GM12878 (cell line): ENCODE results near the gene THBS3. TPM values are rescaled to one million over a fixed set of nuclear protein-coding genes. Genes with fewer than 3 reads are reported as not detected.

Experiments
- BHLHE40 ChIP-seq, 2 experiments: fragments of 450-650 bp in 1 of 2; IDR thresholded peaks; 2 replicates each; pipeline ENCODE4 v1.6.1; 2011 to 2017; ENCODE audit warnings: low read depth in 2 of 2, borderline replicate concordance in 1 of 2, improper control_type of control experiment in 1 of 2, low read length in 1 of 2, mild to moderate bottlenecking in 1 of 2
- CTCF ChIP-seq, 3 experiments: IDR thresholded peaks in 2 of 3; conservative IDR thresholded peaks in 1 of 3; 2 replicates each; pipeline ENCODE4 v1.5.1; 2011; ENCODE audit warnings: low read depth in 3 of 3, low read length in 3 of 3, mild to moderate bottlenecking in 3 of 3, control low read depth in 2 of 3, moderate library complexity in 2 of 3, inconsistent platforms in 1 of 3, mixed read lengths in 1 of 3; ENCODE audit not compliant: control insufficient read depth in 2 of 3, insufficient read depth in 1 of 3; ENCODE audit errors: extremely low read depth in 1 of 3
- DPF2 ChIP-seq: fragments of 450-650 bp; IDR thresholded peaks from 2 replicates; pipeline ENCODE4 v1.6.1; 2017; ENCODE audit warnings: mild to moderate bottlenecking
- HCFC1 ChIP-seq: fragments of 150-350 bp; IDR thresholded peaks from 2 replicates; pipeline ENCODE4 v1.6.1; 2014; ENCODE audit warnings: low read length
- HDGF ChIP-seq: fragments of 450-650 bp; IDR thresholded peaks from 2 replicates; pipeline ENCODE4 v1.6.1; 2016; ENCODE audit warnings: antibody characterized with exemption
- NBN ChIP-seq: fragments of 450-650 bp; IDR thresholded peaks from 2 replicates; pipeline ENCODE4 v1.6.1; 2016
- NFYB ChIP-seq: IDR thresholded peaks from 2 replicates; pipeline ENCODE4 v1.6.1; 2011; ENCODE audit warnings: low read depth, mild to moderate bottlenecking, low read length, improper control_type of control experiment, moderate library complexity; ENCODE audit not compliant: insufficient read depth
- NKRF ChIP-seq: fragments of 450-650 bp; conservative IDR thresholded peaks from 2 replicates; pipeline ENCODE4 v1.6.1; 2017; ENCODE audit warnings: mild to moderate bottlenecking, moderate library complexity
- POLR2A ChIP-seq: IDR thresholded peaks from 2 replicates; pipeline ENCODE4 v1.6.1; 2011; ENCODE audit warnings: low read depth, mild to moderate bottlenecking, low read length
- POU2F2 ChIP-seq: IDR thresholded peaks from 3 replicates; pipeline ENCODE4 v1.6.1; 2011; ENCODE audit warnings: low read depth, mild to moderate bottlenecking, low read length, borderline replicate concordance
- SMARCA5 ChIP-seq: fragments of 450-650 bp; IDR thresholded peaks from 2 replicates; pipeline ENCODE4 v1.6.1; 2017; ENCODE audit warnings: mild to moderate bottlenecking
- polyA plus RNA-seq, 11 experiments: library from polyadenylated mRNA; depleted of rRNA in 4 of 11; unstranded in 6 of 11; stranded (reverse) in 5 of 11; fragments of >200 nt; fragmentation: Nextera tagmentation in 4 of 11; fragmentation: Illumina TruSeq in 1 of 11; extraction: Ambion mirVana in 4 of 11; extraction: Trizol in 1 of 11; gene quantifications; 1 replicate in 1 of 11; 2 replicates in 10 of 11; pipeline versions ENCODE4 v1.2.1 to v1.2.3, GENCODE V29; 2011 to 2016; ENCODE audit warnings: inconsistent platforms in 2 of 11, missing spikeins in 2 of 11, low read depth in 1 of 11
- total RNA-seq, 4 experiments: library from RNA; depleted of rRNA in 3 of 4; stranded (reverse); fragments of >200 nt in 3 of 4; fragmentation: Illumina TruSeq in 1 of 4; extraction: Trizol in 1 of 4; gene quantifications; 2 replicates each; pipeline versions ENCODE4 v1.2.1 to v1.2.3, GENCODE V29; 2013 to 2021
- TF ChIP-seq, protein P1 (sequence below): fragments of 450-650 bp; IDR thresholded peaks from 2 replicates; pipeline ENCODE4 v1.6.1; 2014; ENCODE audit warnings: mild to moderate bottlenecking
- TF ChIP-seq, protein P2 (sequence below): fragments of 450-650 bp; IDR thresholded peaks from 2 replicates; pipeline ENCODE4 v1.6.1; 2017; ENCODE audit warnings: mild to moderate bottlenecking, moderate library complexity
- TF ChIP-seq, protein P3 (sequence below): fragments of 450-650 bp; IDR thresholded peaks from 2 replicates; pipeline ENCODE4 v1.6.1; 2017; ENCODE audit warnings: mild to moderate bottlenecking, moderate library complexity

The THBS3 gene
- total and polyA plus RNA-seq, 10 of the 15 experiments (the other 5 are each of a cell fraction or from before 2014, with no cell fraction given): 0.66 to 3.6 (median 2.0) TPM

- TF ChIP-seq, protein P1, sequence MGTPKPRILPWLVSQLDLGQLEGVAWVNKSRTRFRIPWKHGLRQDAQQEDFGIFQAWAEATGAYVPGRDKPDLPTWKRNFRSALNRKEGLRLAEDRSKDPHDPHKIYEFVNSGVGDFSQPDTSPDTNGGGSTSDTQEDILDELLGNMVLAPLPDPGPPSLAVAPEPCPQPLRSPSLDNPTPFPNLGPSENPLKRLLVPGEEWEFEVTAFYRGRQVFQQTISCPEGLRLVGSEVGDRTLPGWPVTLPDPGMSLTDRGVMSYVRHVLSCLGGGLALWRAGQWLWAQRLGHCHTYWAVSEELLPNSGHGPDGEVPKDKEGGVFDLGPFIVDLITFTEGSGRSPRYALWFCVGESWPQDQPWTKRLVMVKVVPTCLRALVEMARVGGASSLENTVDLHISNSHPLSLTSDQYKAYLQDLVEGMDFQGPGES: no peak
- TF ChIP-seq SMARCA5: peak; percentile 55; the same call in 1 of the 2 replicates
- peak; percentile 94 for TF ChIP-seq DPF2
- TF ChIP-seq NKRF: peak; percentile 34; the same call in 1 of the 2 replicates
- TF ChIP-seq HCFC1: 0 out of 2 replicates have a peak, but pooled peaks have one; percentile 15
- TF ChIP-seq CTCF (IDR thresholded peaks at IDR 0.05 in 2 of 3, conservative IDR thresholded peaks at IDR 0.05 in 1 of 3; ENCODE audit: control insufficient read depth in 2 of 3, extremely low read depth in 1 of 3, insufficient read depth in 1 of 3, low read depth in 3 of 3, low read length in 3 of 3): peak; percentile 19 to 28 (median 28); a peak in 3 of 6 replicates
- TF ChIP-seq BHLHE40 (IDR thresholded peaks at IDR 0.05; ENCODE audit: borderline replicate concordance in 1 of 2, low read depth in 2 of 2, low read length in 1 of 2): peak; percentile 59 to 82; a peak in 3 of 4 replicates
- TF ChIP-seq, protein P2, sequence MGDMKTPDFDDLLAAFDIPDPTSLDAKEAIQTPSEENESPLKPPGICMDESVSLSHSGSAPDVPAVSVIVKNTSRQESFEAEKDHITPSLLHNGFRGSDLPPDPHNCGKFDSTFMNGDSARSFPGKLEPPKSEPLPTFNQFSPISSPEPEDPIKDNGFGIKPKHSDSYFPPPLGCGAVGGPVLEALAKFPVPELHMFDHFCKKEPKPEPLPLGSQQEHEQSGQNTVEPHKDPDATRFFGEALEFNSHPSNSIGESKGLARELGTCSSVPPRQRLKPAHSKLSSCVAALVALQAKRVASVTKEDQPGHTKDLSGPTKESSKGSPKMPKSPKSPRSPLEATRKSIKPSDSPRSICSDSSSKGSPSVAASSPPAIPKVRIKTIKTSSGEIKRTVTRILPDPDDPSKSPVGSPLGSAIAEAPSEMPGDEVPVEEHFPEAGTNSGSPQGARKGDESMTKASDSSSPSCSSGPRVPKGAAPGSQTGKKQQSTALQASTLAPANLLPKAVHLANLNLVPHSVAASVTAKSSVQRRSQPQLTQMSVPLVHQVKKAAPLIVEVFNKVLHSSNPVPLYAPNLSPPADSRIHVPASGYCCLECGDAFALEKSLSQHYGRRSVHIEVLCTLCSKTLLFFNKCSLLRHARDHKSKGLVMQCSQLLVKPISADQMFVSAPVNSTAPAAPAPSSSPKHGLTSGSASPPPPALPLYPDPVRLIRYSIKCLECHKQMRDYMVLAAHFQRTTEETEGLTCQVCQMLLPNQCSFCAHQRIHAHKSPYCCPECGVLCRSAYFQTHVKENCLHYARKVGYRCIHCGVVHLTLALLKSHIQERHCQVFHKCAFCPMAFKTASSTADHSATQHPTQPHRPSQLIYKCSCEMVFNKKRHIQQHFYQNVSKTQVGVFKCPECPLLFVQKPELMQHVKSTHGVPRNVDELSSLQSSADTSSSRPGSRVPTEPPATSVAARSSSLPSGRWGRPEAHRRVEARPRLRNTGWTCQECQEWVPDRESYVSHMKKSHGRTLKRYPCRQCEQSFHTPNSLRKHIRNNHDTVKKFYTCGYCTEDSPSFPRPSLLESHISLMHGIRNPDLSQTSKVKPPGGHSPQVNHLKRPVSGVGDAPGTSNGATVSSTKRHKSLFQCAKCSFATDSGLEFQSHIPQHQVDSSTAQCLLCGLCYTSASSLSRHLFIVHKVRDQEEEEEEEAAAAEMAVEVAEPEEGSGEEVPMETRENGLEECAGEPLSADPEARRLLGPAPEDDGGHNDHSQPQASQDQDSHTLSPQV: 0 out of 2 replicates have a peak, but pooled peaks have one; percentile 45
- TF ChIP-seq NFYB: no peak
- TF ChIP-seq NBN: peak; percentile 80
- TF ChIP-seq HDGF: peak; percentile 95
- TF ChIP-seq POU2F2: peak; percentile 57; the same call in 1 of the 3 replicates
- TF ChIP-seq, protein P3, sequence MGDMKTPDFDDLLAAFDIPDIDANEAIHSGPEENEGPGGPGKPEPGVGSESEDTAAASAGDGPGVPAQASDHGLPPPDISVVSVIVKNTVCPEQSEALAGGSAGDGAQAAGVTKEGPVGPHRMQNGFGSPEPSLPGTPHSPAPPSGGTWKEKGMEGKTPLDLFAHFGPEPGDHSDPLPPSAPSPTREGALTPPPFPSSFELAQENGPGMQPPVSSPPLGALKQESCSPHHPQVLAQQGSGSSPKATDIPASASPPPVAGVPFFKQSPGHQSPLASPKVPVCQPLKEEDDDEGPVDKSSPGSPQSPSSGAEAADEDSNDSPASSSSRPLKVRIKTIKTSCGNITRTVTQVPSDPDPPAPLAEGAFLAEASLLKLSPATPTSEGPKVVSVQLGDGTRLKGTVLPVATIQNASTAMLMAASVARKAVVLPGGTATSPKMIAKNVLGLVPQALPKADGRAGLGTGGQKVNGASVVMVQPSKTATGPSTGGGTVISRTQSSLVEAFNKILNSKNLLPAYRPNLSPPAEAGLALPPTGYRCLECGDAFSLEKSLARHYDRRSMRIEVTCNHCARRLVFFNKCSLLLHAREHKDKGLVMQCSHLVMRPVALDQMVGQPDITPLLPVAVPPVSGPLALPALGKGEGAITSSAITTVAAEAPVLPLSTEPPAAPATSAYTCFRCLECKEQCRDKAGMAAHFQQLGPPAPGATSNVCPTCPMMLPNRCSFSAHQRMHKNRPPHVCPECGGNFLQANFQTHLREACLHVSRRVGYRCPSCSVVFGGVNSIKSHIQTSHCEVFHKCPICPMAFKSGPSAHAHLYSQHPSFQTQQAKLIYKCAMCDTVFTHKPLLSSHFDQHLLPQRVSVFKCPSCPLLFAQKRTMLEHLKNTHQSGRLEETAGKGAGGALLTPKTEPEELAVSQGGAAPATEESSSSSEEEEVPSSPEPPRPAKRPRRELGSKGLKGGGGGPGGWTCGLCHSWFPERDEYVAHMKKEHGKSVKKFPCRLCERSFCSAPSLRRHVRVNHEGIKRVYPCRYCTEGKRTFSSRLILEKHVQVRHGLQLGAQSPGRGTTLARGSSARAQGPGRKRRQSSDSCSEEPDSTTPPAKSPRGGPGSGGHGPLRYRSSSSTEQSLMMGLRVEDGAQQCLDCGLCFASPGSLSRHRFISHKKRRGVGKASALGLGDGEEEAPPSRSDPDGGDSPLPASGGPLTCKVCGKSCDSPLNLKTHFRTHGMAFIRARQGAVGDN: peak; percentile 93
- TF ChIP-seq POLR2A: peak; percentile 65
Measured at GRCh38 chr1:155184835-155185782, 22.6 kb downstream of the THBS3 start (continued).
